GM21576 (cell line): Measurements from ENCODE around the gene FOXE1.

Source experiments
- ATAC-seq: cut with Tn5 transposase; IDR thresholded peaks from one replicate; pipeline ENCODE4 v1.9.1; 2021; ENCODE audit warnings: mild to moderate bottlenecking, moderate library complexity; ENCODE audit not compliant: unreplicated experiment

The FOXE1 gene

DNA sequence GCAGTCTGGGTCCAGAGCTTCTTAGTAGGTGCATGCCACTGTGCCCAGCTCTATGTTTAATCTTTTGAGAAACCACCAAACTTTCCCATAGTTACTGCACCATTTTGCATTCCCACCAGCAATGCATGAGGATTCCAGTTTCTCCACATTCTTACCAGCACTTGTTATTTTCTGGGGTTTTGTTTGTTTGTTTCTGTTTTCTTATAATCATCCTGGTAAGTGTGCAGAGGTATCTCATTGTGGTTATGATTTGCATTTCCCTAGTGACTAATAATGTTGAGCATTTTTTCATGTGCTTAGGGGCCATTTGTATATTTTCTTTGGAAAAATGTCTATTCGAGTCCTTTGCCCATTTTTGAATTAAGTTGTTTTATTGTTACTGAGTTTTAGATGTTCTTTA is 11.4 kb downstream of the FOXE1 start:
- ATAC-seq: no peak

DNA sequence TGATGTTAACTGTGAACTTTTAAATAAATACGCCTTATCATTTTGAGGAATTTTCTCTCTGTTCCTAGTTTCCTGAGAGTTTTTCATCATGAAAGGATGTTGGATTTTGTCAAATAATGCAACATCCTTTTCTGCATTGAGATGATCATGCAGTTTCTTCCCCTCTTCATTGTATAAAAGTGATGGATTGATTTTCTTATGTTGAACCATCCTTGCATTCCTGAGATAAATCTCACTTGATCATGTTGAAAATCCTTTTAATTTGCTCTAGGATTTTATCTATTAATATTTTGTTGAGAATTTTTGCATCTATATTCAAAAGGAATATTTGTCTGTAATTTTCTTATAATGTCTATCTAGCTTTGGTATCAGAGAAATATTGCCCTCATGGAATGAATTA is 13.3 kb downstream of the FOXE1 start:
- ATAC-seq: no peak

DNA sequence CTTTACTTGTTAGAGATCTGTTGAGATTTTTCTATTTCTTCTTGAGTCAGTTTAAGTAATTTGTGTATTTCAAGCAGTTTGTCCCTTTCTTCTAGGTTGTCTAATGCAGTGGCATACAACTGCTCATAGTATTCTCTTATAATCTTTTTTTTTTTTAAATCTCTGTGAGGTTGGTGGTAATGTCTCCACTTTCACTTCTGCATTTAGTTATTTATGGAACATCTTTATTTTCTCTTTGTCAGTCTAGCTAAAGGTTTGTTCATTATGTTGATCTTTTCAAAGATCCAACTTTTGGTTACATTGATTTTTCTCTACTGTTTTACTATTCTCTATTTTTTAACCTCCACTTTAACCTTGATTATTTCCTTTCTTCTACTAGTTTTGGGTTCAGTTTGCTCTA is 13.8 kb downstream of the FOXE1 start:
- ATAC-seq: no peak

DNA sequence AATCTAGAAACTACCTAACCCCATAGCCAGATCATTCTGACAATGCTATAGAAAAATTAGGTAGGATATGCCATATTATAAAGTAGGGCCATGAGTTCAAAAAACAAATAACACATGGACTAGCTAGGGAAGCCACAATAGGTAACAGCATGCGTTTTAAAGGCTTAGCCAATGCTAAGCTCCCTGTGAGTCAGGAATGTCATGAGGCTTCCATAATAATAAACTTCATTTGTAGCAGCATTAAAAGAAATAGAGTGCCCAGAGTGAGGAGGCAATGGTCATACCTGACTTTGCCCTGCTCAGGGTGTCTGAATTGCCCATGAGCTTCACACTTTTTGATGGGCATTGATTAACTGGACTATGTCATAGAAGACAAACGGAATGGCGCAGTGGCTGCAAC is 15.8 kb downstream of the FOXE1 start:
- ATAC-seq: no peak

DNA sequence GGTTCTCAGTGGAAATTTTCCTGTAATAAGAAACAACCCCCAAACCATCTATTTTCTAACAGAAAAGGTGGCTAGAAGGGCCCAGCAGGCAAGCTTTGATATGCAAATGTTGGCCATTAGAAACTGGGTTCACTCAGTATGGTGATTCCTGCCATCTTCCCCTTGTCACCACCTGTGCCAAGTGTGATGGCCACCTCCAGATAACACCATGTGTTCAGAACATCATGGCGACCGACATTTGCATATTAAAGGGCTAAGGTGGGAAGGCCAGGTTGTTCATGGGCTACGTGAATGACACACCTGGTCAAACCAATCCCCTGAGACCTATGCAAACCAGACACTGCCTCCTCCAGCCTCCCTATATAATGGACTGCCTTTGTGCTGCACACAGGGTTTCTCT is 20.4 kb downstream of the FOXE1 start:
- ATAC-seq: no peak

DNA sequence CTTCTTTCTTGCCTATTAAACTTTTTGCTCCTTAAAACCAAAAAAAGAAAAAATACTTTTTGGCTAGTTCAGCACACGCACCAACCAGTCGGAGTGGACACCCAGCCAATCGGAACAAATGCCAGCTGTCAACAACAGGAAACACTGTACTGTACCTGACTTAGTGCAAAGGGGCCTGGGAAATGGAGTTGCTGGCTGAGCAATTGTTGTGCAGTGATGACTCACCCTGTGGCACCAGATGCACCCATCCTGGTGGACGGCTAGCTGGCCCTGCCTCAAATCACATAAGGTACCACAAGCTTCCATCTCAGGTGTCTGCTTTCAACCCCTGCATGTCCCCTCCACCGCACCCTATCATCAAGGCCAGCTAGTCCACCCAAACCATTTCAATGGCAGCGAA is 20.9 kb downstream of the FOXE1 start:
- ATAC-seq: no peak

DNA sequence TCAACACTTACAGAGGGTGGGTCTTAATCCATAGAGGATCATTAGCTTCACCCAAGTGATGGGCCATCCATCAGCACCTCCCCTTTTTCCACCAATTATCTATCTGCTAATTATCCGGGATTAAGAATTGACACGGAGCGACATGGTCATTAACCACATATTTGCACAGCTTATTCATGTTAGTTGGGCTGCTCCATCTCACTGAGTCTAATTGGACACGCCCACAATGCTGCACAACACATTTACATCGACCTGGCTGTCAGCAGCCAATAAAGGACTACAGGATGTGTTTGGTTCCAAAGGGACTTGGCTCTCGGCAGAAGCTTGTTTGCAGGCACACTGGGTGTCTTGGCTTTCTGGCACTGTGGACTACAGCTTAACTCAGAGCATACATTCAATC is 21.6 kb downstream of the FOXE1 start:
- no peak for ATAC-seq

DNA sequence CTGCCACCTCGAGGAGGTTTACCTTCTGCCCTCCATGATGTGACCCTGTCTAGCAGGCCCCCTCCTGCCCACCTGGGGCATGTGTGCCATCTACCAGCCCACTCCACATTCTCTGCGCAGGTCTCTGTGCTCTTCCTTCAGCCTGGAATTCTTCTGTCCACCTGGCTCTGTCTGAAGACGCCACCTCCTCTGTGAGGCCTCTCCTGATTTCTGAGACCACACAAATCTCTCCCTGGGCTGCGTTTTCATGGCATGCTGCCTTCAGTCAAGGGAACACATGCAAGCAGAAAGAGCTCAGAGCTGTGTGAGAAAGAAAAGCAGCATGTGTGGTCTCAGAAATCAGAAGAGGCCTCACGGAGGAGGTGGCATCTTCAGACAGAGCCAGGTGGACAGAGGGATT is 22.1 kb downstream of the FOXE1 start:
- no peak for ATAC-seq

DNA sequence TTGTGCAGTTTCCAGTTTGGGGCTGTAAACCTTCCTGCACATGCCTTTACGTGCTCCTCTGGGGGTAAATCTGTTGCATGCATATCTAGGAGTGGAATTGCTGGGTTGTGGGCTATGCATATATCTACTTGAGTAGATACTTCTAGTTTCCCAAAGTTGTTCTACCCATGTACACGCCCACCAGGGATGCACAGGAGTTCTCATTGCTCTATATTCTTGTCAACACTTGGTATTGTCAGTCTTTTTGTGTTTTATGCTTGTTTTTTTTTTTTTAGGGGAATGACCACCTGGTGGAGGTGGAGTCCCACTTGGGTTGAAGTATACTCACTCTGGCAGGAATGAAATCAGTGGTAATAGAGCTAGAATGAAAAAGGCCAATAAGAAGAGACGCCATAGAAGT is 23.0 kb downstream of the FOXE1 start:
- ATAC-seq: no peak

DNA sequence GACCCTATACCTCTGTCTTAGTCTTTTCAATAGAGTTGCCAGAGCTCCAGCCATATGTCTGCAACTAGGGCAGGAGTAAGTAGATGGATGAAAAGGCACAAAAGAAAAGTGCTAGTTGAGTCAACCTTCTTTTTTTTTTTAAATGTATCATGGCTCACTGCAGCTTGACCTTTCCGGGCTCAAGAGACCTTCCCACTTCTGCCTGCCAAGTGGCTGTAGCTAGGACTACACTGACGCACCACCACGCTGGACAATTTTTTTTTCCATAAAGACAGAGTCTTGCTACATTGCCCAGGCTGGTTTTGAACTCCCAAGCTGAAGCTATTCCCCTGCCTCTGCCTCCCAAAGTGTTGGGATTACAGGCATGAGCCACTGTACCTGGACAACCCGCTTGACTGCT is 27.3 kb downstream of the FOXE1 start:
- no peak for ATAC-seq

DNA sequence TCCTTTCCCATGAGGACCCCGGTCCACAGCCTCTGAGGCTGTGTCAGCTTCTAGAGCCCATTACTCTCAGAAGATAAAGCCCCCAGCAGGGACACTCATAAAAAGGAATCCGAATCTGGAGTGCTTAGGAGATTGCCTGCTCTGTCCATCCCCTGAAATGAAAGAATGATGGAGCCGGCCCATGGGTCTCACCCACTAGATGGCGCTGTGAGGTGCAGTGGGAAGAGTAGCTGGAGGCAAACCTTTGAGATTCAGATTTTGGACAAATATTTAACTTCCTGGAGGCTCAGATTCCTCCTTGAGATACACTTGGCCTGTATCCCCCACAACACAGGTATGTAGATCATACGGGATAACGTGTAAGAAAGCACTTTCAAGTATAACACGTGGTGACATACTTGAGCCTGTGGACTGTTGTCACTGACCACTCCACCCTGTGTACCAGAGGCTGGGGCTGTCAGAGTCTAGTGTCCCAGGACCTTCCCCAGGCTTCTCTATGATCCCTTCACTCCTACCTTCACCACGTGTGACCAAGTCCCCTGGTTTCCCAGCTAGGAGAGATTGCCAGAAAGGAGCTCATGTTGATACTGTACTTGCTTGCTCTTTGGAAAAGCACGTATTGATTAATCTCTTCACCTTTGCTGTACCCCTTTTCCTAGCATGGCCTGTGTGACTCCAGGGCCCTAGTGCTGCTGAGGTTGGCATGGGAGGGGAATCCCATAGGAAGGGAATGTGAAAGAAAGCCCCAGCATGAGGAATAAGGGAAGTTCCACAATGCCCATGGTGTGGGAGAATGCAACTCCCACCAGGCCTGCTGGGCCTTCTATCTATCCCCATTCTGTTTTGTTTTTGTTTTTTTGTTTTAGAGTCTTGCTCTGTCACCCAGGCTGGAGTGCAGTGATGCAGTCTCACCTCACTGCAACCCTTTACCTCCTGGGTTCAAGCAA is 37.2 kb downstream of the FOXE1 start:
- no peak for ATAC-seq

DNA sequence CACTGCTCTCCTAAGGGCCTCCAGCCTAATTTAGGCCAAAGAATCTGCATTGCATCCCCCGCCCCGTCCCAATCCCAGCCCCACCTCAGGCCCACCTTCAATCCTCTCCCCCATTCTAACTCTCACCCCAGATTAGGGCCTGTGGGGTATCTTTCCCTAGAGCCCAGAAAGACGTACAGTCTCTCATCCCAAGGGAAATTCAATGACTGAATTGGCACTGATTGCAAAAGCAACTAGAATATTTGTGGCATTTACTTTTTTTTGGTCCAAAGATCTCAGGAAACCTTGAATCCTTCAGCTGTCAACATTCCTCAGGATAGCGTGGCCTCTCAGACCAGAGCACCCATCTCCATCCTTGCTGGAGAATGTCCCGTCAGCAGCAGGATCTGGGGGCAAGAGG is 38.7 kb downstream of the FOXE1 start:
- ATAC-seq: no peak

DNA sequence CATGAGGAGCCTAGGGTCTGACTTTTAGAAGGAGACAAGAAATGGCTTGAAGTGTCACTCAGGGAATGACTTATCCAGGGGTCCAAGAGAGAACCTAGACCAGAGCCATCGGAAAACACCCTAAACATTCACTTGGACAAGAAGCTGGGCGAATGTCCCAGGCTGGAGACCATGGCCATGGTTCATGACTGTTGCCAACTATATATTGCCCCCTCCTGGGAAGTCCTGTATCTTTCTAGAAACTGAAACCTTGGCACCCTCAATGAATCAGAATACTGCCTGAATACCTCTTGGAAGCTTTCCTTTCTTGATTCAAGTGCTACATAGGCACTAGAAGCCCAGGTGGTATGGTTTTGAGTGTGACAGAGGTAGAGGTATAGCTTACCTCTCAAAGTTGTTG is 39.4 kb downstream of the FOXE1 start:
- ATAC-seq: no peak

DNA sequence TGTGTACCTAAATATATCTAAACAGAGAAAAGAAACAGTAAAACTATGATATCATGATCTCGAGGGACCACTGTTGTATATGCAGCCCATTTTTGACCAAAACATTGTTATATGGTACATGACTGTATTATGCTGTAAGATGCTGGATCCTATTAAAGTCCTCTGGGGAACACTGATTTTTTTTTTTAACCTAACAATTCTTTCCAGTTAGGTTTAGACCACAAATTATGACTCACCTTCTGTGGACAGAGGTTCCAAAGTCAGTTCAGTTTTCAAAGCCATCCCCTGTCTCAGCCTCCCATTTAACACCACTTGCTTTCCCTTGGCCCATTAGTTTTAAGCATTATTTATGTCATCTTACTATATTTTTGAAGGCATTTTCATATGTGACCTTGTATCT is 42.2 kb downstream of the FOXE1 start:
- ATAC-seq: no peak

DNA sequence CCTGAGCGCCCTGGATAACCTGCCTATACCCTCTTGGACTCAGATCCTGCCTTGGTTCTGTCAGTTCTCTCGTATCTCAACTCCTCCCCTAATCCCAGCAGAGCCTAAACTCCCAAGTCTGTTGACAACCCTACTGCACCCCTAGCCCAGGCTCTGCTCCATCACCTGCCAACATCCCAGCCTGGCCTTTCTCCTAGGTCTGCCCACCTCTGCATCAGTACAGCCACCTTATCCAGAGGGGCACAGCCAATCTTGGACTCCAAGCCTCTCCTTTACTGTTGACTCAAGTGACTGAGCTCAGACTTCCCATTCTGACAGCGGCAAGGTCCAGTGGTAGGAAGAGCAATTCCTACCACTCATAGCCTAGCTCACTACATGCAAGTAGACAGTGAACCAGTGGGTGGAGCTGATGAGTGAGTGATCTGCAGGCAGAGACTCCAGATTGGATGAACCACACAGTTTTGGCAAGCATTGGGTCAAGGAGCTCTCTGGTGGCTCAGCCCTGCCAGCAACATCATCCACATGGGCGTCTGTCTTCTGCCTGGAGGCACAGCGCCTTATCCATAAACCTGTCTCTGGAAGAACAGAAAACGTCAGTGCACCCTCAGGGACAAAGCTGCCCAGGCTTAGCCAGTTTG is 42.8 kb downstream of the FOXE1 start:
- no peak for ATAC-seq

DNA sequence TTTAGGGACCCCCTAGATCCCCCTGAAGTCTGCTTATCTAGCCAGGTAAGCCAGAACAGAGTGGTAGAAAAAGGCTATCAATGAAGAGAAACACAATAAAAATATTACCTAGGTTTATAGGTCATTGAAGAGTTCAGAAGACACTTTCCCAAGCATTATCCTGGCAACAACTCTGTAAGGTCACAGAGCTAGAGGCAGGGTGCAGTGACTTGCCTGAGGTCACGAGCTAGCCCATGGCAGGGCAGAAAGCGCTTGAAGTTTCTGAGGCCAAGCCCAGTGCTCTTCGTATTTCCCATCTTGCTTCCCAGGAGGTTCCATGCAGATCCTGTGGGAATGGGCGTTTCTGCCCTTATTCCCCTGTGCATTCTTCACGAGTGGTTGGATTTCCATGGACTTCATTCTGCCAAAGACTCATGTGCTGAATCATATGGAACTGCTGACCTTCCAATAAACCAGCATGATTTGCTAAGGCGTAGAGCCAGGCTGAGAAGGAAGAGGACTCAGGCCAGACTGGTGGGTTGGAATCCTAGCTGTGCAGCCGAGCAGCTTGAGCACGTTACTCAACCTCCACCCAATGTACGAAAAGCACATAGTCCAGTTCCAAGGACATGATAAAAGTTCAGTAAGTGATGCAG is 47.2 kb downstream of the FOXE1 start:
- no peak for ATAC-seq

DNA sequence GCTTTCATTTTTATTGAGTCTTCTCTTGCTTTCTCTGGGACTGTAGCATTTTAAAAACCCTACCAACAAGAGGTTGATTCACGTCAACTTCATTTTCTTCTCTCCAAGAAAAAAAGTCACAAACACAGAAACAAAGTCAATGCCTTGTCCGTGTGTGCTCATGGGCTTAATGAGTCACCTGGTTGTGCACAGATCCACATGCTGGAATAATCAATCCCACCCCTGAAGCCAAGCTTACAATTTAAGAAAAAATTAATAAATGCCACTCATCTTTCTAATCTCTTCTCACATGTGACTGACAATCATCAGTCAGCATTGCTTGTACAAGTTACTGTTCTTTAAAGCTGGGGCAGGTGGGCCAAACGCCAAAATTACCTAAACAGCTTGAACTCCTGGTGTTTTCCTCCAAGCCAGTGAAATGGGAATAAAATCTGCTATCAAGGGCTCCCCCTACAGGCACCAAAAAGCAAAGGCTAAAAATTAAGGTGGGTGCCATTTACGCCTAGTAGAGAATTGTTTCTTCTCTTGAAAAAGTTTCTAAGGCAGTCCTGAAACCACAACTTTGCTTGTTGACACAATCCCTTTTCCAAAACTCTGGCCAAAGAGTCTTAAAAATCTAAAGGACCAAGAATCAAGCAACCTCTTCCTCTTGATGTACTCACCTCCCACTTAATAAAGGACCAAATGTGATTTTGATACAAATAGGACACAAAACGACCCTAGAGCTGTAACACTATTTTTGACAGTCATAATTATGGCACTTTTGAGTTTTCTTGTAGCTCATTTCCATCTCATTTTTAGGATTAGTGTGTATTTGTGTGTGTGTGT is 47.9 kb downstream of the FOXE1 start:
- no peak for ATAC-seq

DNA sequence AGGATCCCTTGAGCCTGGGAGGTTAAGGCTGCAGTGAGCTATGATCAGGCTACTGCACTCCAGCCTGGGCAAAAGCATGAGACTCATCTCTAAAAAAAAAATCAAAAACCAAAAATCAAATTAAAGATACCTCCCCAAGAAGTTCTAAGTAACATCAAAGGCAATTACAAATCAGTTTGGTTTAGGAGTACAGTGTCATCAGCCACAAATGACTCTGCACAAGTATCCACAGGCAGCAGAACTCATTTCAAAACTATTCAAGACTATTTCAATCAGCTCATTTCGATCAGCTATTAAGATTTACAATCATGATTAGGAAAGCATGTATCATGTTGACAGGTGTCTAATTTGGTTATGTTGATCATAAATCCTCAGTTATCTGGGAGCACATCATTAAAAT is 50.2 kb downstream of the FOXE1 start:
- no peak for ATAC-seq

DNA sequence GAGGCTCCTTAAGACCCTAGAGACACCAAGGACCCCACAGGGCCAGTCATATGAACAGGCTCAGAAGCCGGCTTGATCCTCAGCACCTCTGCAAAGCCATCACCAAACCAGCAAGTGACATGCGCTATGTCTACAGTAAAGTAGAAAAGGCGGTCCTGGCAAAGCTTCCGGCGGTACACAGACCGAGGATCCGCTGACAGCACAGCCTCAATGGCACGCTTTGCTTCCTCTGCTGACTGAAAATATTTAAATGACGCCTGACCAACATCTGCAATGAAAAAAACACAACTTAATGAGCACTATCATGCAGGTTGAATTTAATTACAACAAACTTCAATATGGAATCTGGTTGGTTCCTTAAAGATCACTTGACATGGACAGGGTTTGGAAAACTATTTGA is 51.7 kb downstream of the FOXE1 start:
- ATAC-seq: no peak

DNA sequence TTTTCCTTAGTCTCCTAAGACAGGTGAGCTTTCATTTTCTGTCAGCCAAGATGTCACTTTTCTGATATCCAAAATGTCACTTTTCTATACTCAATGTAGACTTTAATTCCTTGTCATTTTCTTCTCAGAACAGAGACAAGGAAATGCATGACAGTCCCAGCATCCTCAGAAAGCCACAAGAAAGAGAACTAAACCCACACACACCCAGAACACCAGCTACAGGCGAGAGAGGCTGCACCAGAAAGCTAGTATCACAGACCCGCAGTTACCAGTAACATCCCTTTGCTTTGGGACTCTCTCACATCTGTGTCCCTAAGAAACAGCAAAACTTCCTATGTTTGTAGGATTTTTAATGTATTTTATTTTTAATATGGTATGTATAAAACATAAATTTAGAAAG is 52.2 kb downstream of the FOXE1 start:
- ATAC-seq: no peak
